K562 (cell line): ENCODE data around the gene ARHGDIA. TPM values are rescaled to one million over a fixed set of nuclear protein-coding genes. Genes with fewer than 3 reads are reported as not detected.

ENCODE experiments used
- ARID4B ChIP-seq: sonication (generic); formaldehyde crosslinking; IDR thresholded peaks from 2 replicates; pipeline ENCODE4 v1.8.0; 2022; ENCODE audit warnings: mild to moderate bottlenecking, missing genetic modification reagents
- BCL6 ChIP-seq: fragments of 250-450 bp; sonication (Bioruptor Pico); IDR thresholded peaks from 2 replicates; pipeline ENCODE4 v1.4.0; 2020
- ZBED1 ChIP-seq: IDR thresholded peaks from 2 replicates; pipeline ENCODE4 v1.6.1; 2014
- ZNF282 ChIP-seq: sonication (generic); formaldehyde crosslinking; IDR thresholded peaks from 2 replicates; pipeline ENCODE4 v1.8.1; 2023; ENCODE audit warnings: missing genetic modification reagents
- ZNF398 ChIP-seq: fragments of 250-450 bp; sonication (Bioruptor Pico); IDR thresholded peaks from 2 replicates; pipeline ENCODE4 v1.8.0; 2021; ENCODE audit warnings: moderate library complexity, mild to moderate bottlenecking, inconsistent platforms
- ZNF436 ChIP-seq: fragments of 250-450, 450-650 bp; sonication (Bioruptor Pico); formaldehyde crosslinking; IDR thresholded peaks from 2 replicates; pipeline ENCODE4 v1.7.0; 2020; ENCODE audit warnings: mild to moderate bottlenecking
- polyA plus RNA-seq, 8 experiments: library from polyadenylated mRNA; depleted of rRNA in 4 of 8; stranded (reverse) in 5 of 8; unstranded in 3 of 8; fragments of >200 nt; fragmentation: Nextera tagmentation in 2 of 8; fragmentation: Illumina TruSeq in 1 of 8; extraction: Ambion mirVana in 2 of 8; extraction: Trizol in 1 of 8; gene quantifications; 2 replicates each; pipeline versions ENCODE4 v1.2.1 to v1.2.3, GENCODE V29; 2011 to 2014; ENCODE audit warnings: inconsistent platforms in 1 of 8, missing spikeins in 1 of 8
- total RNA-seq, 7 experiments: library from RNA; depleted of rRNA in 6 of 7; stranded (reverse); fragments of >200 nt in 6 of 7; fragmentation: Illumina TruSeq in 2 of 7; extraction: Trizol in 2 of 7; gene quantifications; 2 replicates each; pipeline versions ENCODE4 v1.2.1 to v1.2.3, GENCODE V29; 2011 to 2021; ENCODE audit warnings: low replicate concordance in 1 of 7
- TF ChIP-seq, protein P1 (sequence below): fragments of 200-600 bp; sonication (generic); IDR thresholded peaks from one replicate; pipeline ENCODE4 v1.6.1; 2012; ENCODE audit warnings: mild to moderate bottlenecking, low read depth, low read length, inconsistent platforms

The ARHGDIA gene
- total and polyA plus RNA-seq, 9 of the 15 experiments (the other 6 are each of a cell fraction or from before 2014, with no cell fraction given): 9.6 to 340 (median 97.6) TPM

DNA sequence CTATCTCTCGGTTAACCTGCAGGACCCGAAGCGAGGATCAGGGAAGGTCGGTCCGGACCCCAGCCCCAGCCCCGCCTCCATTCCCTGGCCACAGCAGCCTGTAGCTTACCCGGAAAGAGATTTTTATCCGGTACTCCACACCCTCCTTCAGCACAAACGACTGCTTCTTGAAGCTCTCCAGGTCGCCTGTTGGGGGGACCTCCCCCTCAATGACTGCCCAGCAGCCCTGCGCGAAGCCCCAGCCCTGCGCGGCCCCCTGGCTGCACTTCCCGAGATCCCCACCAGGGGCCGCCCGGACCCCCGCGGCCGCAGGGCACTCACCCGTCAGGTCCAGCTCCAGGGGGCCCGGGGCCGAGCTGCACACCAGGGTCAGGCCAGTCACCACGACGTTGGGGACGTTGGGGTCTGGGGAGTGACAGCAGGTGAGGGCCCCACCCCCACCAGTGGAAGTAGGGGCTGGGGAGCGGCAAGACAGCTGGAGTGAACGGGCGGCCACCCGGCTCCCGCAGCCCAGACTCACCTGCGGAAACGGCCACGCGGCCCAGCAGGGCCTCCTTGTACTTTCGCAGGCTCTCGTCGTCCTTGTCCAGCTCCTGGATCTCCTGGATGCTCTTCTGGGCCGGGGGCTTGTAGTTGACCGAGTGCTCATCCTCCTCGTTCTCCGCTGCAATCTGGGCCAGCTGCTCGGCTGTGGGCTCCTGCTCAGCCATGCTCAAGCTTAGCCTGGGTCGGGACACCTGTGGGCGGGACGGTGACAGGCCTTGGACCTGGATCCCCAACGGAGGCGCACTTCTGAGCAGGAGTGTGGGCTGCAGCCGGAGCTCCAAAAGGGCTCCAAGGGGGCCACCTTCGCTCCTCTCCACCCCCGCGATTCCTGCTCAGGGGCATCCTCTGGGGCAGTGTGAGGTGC lies 1.7 kb downstream of the ARHGDIA start (continued):
- TF ChIP-seq, protein P1, sequence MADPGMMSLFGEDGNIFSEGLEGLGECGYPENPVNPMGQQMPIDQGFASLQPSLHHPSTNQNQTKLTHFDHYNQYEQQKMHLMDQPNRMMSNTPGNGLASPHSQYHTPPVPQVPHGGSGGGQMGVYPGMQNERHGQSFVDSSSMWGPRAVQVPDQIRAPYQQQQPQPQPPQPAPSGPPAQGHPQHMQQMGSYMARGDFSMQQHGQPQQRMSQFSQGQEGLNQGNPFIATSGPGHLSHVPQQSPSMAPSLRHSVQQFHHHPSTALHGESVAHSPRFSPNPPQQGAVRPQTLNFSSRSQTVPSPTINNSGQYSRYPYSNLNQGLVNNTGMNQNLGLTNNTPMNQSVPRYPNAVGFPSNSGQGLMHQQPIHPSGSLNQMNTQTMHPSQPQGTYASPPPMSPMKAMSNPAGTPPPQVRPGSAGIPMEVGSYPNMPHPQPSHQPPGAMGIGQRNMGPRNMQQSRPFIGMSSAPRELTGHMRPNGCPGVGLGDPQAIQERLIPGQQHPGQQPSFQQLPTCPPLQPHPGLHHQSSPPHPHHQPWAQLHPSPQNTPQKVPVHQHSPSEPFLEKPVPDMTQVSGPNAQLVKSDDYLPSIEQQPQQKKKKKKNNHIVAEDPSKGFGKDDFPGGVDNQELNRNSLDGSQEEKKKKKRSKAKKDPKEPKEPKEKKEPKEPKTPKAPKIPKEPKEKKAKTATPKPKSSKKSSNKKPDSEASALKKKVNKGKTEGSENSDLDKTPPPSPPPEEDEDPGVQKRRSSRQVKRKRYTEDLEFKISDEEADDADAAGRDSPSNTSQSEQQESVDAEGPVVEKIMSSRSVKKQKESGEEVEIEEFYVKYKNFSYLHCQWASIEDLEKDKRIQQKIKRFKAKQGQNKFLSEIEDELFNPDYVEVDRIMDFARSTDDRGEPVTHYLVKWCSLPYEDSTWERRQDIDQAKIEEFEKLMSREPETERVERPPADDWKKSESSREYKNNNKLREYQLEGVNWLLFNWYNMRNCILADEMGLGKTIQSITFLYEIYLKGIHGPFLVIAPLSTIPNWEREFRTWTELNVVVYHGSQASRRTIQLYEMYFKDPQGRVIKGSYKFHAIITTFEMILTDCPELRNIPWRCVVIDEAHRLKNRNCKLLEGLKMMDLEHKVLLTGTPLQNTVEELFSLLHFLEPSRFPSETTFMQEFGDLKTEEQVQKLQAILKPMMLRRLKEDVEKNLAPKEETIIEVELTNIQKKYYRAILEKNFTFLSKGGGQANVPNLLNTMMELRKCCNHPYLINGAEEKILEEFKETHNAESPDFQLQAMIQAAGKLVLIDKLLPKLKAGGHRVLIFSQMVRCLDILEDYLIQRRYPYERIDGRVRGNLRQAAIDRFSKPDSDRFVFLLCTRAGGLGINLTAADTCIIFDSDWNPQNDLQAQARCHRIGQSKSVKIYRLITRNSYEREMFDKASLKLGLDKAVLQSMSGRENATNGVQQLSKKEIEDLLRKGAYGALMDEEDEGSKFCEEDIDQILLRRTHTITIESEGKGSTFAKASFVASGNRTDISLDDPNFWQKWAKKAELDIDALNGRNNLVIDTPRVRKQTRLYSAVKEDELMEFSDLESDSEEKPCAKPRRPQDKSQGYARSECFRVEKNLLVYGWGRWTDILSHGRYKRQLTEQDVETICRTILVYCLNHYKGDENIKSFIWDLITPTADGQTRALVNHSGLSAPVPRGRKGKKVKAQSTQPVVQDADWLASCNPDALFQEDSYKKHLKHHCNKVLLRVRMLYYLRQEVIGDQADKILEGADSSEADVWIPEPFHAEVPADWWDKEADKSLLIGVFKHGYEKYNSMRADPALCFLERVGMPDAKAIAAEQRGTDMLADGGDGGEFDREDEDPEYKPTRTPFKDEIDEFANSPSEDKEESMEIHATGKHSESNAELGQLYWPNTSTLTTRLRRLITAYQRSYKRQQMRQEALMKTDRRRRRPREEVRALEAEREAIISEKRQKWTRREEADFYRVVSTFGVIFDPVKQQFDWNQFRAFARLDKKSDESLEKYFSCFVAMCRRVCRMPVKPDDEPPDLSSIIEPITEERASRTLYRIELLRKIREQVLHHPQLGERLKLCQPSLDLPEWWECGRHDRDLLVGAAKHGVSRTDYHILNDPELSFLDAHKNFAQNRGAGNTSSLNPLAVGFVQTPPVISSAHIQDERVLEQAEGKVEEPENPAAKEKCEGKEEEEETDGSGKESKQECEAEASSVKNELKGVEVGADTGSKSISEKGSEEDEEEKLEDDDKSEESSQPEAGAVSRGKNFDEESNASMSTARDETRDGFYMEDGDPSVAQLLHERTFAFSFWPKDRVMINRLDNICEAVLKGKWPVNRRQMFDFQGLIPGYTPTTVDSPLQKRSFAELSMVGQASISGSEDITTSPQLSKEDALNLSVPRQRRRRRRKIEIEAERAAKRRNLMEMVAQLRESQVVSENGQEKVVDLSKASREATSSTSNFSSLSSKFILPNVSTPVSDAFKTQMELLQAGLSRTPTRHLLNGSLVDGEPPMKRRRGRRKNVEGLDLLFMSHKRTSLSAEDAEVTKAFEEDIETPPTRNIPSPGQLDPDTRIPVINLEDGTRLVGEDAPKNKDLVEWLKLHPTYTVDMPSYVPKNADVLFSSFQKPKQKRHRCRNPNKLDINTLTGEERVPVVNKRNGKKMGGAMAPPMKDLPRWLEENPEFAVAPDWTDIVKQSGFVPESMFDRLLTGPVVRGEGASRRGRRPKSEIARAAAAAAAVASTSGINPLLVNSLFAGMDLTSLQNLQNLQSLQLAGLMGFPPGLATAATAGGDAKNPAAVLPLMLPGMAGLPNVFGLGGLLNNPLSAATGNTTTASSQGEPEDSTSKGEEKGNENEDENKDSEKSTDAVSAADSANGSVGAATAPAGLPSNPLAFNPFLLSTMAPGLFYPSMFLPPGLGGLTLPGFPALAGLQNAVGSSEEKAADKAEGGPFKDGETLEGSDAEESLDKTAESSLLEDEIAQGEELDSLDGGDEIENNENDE: no peak
- TF ChIP-seq ZBED1 (no peak), ARID4B (CRISPR knock-in tag) (peak; percentile 67), BCL6 (CRISPR knock-in tag) (no peak), ZNF282 (0 out of 2 replicates have a peak, but pooled peaks have one; percentile 12), ZNF436 (CRISPR knock-in tag) (no peak), ZNF398 (CRISPR knock-in tag) (no peak)
